NCI-H146 treated with DMSO at 0.1 percent for 48 hours (cell line): ENCODE data around the gene LARGE1.
"Not testable (repeated sequence)": the region's sequence is repeated elsewhere in the genome, so short reads cannot be mapped to it uniquely, and the experiment has no call there.

Experiments used
- DNase-seq: peaks from one replicate; lab custom pipeline; 2025; ENCODE audit not compliant: unreplicated experiment; lab: John Stamatoyannopoulos, UW

The LARGE1 gene

DNA sequence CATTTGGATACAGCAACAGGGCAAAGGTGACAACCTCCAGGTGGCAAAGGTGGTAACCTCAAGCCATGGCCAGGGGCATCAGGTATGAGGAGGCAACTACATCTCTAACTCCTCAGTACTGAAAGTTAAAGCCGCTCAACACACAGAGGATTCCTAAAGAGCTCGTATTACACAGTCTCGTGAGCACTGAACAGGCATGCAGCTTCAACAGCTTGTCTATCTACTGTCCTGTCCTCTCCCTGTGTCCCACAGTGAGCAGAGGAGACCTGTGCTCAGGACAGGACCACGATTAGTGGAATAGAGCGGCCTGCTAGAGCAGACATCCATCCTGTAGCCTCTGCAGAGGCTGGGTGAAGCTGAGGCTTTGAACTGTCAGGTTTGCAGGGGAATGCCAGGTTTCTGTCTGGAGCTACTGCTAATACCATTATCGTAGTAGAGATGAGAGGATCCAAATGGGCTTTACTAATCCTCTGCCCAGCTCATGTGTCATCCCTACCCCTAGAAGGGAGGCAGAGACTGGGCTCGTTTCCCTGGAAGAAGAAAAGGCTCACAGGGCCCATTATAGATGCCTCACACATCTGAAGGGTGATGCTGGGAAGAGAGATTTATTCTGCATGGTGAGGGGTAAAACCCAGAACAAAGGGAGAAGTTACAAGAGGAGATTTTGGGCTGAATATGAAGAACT is 415.2 kb downstream of the LARGE1 start:
- no peak for DNase-seq

DNA sequence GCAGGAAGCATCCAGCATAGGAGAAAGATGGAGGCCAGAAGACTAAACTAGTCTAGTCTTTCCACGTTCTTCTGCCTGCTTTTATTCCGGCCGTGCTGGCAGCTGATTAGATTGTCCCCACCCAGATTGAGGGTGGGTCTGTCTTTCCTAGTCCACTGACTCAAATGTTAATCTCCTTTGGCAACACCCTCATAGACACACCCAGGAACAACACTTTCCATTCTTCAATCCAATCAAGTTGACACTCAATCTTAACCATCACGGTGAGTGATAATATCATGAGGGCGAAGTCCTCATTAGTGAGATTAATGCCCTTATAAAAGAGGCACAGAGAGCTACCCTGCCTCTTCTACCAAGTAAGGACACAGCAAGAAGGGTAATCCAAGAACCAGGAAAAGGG is 424.2 kb downstream of the LARGE1 start:
- no peak for DNase-seq

DNA sequence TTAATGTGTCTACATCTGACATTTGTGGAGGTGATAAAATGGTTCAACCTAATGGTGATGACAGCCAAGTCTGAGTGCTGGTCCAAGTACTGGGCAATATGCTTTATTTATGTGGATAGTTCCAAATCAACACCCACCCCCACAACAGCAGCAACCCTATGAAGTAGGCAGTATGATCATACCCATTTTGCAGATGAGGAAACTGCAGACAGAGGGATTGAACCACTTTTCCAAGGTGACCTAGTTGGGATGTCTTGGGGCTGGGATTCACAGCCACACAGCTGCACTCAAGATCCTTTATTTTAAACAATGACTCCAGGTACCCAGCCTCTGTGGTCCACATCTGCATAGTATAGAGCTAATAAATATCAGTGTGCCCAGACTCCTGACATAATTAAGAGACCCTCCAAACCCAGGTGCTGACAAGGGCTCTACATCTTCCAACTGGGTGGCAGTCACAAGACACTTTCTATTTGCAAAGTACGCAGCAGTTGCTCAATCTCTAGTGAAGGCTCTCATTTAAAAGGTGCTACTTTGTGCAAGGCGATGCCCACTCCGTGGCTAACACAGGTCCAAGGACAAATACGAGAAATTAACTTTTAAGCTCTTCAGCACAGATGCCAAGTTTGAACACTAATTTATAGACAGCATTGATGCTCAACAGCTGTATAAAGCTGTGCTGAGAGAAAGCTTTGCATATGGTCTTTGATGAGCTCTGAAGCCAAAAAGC is 426.6 kb downstream of the LARGE1 start:
- DNase-seq, result no peak

DNA sequence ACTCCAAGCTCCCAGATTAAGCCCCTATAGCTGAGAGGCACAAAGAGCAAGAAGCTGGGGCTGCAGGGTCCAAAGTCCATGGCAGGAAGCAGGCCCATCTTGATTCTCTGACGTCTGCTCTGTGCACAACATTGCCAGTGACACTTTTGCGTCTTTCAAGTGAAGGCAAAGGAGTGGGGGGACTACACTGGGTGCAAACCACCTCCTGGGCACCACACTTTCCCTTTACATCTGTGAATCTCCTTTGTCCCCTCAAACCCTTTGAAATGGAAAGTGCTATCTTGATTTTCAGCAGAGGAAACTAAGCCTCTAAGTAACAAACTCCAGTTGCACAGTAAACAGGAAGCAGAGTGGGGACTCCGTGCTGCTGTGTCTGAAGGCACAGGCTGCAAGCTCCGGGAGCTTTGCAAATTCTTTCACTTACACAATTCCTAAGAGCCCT is 428.0 kb downstream of the LARGE1 start:
- no peak for DNase-seq

DNA sequence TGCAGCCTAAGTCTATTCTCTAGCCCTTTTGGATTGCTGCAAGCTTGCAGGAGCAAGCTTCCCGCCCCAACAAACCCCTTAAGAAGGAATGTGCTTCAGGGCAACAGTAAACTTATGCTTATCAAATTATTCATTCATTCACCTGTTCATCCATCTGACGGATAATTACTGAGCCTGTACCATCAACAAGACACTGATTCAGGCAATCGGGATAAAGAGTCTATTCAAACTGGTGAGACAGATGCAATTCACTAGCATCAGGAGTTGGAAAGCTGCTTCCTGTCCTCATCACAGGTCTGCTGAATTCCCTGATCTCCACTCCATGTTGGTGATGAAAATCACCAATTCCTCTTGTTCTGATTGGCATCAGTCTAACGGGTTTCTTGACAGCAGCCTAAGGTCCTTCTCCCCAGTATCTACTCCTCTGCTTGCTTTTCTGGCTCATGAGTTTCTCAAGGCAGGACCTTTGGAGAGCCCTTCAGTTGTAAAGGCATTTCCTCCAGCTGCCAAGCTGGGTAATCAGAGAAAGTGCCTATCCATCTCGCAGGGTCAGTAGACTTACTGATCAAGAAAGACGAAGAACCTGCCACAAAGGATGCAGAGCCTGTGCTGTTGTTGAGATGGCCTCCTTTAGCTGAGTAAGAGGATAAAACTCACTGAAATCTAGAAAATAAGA is 433.1 kb downstream of the LARGE1 start:
- no peak for DNase-seq

DNA sequence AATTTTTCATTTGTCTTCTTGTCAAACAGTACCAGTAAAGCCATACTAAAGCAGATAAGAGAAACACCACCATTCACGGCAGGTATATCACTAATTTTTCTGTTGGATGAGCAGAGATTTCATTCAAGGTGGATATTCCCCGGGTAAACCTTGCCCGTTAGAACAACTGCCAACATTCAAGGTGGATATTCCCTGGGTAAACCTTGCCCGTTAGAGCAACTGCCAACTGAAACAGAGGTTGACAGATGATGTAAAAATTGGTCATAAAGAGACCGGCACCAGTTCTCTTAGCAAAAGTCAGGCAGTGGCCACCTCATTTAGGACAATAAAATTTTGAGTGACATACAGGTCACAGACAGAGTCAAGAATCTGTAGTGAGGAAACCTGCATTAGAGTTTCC is 438.7 kb downstream of the LARGE1 start:
- DNase-seq, result no peak

DNA sequence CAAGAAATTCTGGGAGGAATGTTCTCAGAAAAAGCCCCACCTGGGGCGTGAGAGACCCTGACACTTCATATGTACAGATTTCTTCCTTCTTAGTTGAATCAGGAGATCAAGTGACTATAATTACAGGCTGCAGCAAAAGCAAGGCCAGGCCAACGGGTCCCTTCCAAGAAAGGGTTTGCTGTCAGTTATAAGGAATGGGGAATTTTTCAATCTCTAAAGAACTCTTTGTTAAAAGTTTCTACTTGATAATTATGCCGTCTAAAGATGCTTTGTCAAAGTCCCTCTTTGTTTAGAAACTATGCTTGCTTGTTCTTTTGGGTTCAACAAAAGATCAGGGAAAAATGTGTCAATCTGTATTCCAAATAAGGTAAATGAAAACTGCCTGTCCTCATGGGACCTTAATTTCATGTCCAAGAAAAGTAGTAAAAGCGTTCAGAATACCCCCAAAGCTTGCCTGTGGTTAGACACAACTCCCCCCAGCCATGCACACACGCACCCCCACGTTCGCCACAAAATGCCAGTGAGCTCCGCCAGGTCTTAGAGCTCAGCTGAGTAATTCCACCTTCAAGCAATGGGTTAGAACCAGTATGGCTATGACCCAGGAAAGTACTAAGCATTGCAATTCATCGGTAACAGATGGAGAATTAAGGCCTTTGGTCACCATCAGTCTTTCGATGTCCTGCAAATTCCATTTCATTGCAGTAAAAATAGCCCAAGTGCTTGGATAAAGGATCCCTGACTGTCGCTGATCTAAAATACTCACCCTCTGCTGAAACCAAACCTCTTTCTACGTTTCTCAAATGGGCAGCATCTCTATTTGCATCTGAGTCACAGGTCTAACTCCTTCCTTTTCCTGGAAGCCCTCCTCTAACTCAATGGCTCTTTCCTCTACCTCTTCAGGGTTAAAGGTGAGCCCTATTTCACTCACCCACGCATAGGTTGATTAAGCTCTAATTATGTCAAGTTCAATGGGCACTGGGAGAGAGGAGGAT is 442.9 kb downstream of the LARGE1 start:
- DNase-seq, result no peak

DNA sequence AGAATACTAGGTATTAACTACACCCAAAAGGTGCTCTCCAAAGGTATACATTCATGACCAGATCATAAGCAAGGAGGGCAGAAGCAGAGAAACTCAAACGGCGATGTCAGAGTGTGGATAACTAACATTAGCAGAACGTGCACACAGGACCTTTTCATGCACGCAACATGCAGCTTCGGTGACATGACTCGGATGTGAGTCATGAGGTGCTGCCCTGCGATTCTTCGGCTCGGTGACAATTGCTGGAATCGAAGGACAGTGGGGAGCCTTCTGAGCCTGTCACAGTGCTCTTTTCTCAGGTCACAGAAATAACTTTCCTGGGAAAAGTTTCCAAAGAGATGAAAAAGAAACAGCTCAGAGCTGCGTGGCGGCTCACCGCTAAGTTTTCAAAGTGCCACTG is 443.6 kb downstream of the LARGE1 start:
- DNase-seq, result no peak

DNA sequence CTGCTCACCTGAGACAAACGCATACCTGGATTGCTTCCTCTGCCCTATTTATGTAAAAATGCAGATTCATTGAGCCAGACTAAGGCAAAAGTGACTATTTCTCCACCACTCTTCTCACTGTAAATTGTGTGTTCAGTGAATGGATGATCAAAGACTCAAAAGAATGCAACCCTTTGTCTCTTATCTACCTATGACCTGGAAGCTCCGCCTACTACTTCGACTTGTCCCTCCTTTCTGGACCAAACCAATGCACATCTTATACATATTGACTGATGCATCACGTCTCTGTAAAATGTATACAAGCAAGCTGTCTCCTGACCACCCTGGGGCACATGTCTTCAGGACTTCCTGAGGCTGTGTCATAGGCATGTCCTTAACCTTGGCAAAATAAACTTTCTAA is 444.1 kb downstream of the LARGE1 start:
- DNase-seq, result no peak

DNA sequence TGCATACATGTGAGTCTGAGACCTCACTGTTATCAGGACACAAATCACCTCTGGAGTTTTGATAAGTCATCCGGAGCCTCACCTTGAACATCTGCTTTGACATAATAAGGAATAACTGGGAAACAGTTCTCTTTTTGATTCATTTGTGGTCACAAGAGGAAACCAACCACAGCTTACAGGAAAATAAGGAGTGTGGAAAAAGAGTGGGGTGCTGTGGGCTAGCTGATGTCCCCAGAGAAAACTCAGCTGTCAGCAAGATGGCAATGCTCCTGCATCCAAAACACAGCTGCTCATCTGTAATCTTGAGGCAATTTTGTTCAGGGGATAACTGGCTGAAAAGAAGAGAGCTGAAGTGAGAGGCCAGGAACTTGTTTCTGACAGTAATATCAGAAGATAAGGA is 445.7 kb downstream of the LARGE1 start:
- no peak for DNase-seq

DNA sequence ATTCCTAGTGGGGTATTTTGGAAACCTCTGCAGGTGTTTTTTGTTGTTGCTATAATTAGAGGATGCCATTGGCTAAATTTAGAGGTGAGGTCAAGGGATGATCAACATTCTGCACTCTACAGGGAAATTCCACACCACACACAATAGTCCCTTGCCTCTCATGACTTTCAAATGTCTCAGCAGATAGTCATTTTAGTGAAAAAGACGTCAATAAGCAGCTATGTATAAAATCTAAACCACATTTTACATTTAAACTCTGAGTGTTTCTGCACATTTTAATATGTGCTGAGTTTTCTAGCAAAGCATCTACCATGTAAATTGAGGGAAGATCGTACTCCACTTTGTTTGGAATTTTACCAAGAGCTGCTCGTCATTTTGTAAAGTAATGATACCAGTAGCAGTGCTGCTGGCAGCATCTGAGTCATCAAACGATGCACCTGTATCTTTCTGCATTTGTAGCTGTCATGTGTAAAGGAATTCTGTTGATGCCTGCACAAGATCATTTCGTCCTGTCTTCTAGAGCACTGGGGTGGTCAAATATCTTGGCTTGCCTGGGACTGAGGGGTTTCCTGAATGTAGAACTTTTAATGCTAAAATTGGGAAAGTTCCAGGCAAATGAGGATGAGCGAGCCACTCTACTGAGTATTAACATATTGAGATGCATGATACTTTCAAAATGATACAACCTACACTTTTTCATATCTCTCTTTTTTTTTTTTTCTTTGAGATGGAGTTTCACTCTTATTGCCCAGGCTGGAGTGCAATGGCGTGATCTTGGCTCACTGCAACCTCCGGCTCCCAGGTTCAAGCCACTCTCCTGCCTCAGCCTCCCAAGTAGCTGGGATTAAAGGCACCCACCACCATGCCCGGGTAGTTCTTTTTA is 447.6 kb downstream of the LARGE1 start:
- no peak for DNase-seq

DNA sequence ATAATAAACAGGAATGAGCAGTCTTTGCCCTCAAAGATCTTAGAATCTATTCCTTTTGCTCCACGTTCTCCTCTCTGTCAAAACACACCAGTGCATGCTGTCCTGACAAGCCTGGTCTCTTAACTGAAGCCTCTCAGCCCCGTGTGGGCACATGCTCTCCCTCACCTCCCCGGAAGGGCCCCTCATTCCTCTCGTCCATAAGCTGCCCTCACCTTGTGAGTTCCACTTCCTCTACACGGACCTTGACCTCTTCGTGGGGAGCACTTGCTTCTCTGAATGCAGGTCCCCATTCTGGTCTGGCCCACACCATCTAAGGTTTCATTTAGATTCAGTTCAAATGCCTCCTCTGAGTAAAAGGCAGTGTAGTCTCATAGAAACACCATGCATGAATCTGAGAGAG is 449.8 kb downstream of the LARGE1 start:
- no peak for DNase-seq

DNA sequence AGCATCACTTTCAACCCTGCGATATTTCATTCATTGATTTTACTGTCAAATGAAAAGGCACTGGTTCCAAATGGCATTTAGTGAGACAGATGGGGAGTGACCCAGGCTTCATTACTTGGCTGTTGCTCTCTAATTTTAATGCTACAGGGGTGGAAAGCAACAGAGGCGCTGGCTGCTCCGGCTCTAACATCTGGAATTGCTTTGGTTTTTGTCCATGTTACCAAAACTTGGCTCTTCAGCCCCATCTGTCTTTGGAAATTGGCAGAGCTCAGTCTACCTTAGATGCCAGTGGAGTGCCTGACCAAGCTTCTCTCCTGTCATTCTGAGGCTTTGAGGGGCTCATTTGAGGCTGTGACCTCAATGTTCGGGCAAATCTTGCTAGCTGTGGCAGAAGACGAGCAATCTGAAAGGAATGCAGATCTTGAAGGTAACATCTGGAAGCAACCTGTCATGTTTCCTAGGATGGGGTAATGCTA is 452.6 kb downstream of the LARGE1 start:
- no peak for DNase-seq

DNA sequence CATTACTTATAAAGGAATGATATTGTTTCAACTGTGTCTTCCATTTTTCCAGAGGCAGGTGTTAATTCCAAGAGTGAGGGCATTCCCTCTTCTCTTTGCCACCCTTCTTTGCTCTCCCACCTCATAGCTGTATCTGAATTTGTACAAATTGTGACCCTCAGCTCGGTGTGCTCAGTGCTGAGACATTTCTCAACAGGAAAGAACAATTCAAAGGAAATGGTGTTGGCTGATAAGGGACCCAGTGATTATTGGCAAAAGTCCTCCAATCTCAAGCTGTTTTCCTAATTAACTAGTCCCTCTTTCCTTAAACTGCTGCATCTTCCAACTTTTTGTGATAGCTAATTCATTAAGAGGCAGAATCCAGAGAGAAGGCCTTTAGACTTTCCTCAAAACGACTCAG is 453.2 kb downstream of the LARGE1 start:
- DNase-seq, result no peak

DNA sequence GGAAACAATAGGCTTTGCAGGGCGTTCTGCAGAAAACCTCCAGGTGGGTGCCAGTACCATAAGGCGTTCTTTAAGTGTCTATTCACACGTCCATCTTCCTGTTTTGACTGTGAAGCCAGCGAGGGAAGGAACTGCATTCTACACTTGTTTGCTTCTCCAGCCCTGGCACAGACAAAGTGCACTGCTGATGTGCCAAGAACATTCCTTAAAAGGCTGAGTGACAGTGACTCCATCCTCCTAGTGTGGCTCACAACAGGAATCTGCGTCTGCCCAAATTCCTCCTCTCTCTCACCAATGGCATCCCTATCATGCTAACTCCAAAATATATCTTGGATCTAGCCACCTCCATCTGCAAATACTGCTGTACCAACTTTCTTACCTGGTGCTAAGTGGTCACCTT is 454.7 kb downstream of the LARGE1 start:
- DNase-seq, result no peak

DNA sequence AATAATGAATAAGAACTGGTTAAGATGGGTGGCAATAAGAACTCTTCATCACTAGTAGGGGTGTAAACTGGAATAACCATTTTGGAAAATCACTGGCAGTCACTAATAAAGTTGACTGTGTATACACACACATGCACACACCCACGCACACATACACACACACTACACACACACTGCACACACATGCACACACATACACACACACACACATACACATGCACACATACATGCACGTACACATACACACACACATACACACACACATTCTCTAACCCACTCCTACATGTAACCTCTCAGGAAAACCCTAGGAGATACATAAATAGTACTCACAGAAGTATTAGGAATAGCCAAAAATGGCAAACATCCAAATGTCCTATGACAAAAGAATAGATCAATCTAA is 455.6 kb downstream of the LARGE1 start:
- no peak for DNase-seq

DNA sequence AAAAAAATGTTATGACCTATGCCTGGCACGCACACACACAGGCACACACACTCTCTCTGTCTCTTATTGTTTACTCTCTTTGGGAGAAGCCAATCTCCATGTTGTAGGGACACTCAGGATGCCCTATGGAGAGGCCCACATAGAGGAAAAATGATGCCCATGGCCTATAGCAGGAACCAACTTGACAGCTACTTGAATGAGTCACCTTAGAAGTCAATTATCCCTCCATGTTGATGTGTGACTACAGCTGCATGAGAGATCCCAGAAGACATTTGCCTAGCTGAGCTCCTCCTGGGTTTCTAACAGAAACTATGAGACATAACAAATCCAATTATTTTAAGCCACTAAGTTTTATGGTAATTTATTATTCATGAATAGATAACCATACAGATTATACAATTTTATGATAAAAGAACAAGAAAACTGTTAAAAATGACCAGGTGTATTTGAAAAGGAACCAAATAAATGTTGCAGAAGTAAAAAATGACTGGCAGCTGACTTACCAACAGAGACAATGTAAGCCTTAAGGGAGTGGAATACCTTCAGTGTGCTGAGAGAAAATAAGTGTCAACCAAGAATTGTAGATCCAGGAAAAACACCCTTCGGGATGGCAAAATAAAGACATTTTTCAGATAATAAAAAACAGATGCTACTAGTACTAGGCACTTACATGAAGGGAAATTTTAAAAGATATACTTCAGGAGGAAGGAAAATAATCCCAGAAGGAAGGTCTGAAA is 458.4 kb downstream of the LARGE1 start:
- no peak for DNase-seq

DNA sequence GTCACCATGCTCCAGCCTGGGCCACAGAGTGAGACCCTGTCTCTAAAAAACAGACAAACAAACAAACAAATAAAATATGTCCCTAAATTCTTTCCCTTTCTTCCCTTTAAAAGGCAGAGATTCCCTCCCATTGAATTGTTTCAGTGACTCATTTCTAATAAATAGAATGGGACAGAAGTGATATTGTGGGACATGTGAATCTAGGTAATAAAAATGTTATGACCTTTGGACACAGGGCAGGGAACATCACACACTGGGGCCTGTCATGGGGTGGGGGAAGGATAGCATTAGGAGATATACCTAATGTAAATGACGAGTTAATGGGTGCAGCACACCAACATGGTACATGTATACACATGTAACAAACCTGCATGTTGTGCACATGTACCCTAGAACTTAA is 459.0 kb downstream of the LARGE1 start:
- not testable (repeated sequence) for DNase-seq

DNA sequence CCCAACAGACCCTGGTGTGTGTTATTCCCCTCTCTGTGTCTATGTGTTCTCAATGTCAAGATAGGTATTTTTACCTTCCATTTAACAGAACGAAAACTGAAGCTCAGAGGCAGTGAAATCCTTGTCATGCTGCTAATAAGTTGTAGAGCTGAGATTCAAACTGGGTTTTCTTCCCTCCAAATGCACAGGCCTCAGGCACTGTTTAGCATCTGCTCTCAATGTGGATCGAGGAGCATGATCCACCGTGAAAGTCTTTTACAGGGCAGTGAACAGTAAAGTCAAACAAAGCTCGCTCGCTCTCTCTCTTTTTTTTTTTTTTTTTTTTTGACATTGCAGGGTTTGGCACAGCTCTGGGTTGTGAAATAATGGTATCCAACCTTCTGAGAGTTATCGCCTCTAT is 461.1 kb downstream of the LARGE1 start:
- no peak for DNase-seq
